KOPT-K1 (cell line): ENCODE data around the gene LAMC2.
"Not testable (repeated sequence)": the region's sequence is repeated elsewhere in the genome, so short reads cannot be mapped to it uniquely, and the experiment has no call there.

Experiments
- H3K27ac ChIP-seq: fragments of 200-600 bp; sonication (generic); 2 replicates; pipeline ENCODE4 v1.5.1; 2016; ENCODE audit warnings: antibody characterized with exemption, mild to moderate bottlenecking, low read depth, low read length; ENCODE audit not compliant: poor library complexity, severe bottlenecking
- H3K36me3 ChIP-seq: fragments of 200-600 bp; sonication (generic); 2 replicates; pipeline ENCODE4 v1.5.1; 2017; ENCODE audit warnings: antibody characterized with exemption, mild to moderate bottlenecking, low read length, moderate library complexity; ENCODE audit not compliant: insufficient read depth
- H3K9me3 ChIP-seq: fragments of 200-600 bp; sonication (generic); 2 replicates; pipeline ENCODE4 v1.5.1; 2017; ENCODE audit warnings: antibody characterized with exemption, low read length, mild to moderate bottlenecking; ENCODE audit not compliant: insufficient read depth, poor library complexity, severe bottlenecking

Gene LAMC2

GRCh38 chr1:183234660-183235476, 48.8 kb downstream of the LAMC2 start:
- no peak overlapping the region for H3K27ac ChIP-seq
- H3K36me3 ChIP-seq = no peaks in the 10 kb centered on the region
- no peaks in the 10 kb centered on the region for H3K9me3 ChIP-seq

GRCh38 chr1:183235503-183235902, 49.4 kb downstream of the LAMC2 start:
- no peaks in the 10 kb centered on the region for H3K36me3 ChIP-seq
- H3K27ac ChIP-seq = no peak overlapping the region
- no peaks in the 10 kb centered on the region for H3K9me3 ChIP-seq

- H3K27ac ChIP-seq = no peak overlapping the region
- no peaks in the 10 kb centered on the region for H3K9me3 ChIP-seq
- H3K36me3 ChIP-seq = no peaks in the 10 kb centered on the region
Observed at GRCh38 chr1:183236158-183236725, 50.2 kb downstream of the LAMC2 start.

DNA sequence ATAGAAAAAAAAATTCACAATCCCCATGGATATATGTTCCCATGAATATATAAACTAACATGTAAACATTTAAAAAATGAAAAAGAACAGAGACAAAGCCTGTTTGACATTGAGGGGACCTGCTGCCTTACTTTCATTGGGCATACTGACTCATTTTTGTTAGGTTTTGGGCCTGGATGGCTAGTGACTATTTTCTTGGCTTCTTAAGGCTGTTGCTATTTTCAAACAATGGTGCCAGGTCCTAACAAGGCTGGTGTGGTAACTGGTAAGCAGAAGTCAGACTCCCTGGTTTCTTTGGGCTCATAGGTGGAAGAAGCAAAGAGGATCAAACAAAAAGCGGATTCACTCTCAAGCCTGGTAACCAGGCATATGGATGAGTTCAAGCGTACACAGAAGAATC, 51.0 kb downstream of the LAMC2 start:
- Histone ChIP-seq H3K9me3 (no peaks in the 10 kb centered on the region), H3K27ac (no peak overlapping the region), H3K36me3 (no peaks in the 10 kb centered on the region)

- Histone ChIP-seq H3K27ac (no peak overlapping the region), H3K9me3 (no peaks in the 10 kb centered on the region)
Observed at GRCh38 chr1:183238071-183238470, 52.0 kb downstream of the LAMC2 start.

DNA sequence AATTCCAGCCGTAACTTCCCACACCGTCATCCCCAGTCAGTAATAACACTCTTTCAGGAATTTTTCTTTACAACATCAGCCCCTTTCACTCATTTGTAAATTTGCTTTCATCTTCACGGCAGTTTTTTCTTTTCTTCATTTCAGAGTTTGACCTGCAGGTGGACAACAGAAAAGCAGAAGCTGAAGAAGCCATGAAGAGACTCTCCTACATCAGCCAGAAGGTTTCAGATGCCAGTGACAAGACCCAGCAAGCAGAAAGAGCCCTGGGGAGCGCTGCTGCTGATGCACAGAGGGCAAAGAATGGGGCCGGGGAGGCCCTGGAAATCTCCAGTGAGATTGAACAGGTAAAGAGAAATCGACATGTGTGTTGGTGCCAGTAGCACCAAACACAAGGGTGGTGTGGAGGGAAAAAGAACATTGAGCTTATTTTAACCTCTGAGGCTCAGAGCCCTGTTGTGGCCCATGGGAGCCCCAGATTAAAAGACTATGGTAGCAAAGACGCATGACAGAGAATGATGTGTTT, 53.2 kb downstream of the LAMC2 start:
- no peak overlapping the region for H3K27ac ChIP-seq

More at GRCh38 chr1:183238071-183238470, 52.0 kb downstream of the LAMC2 start:
- H3K36me3 ChIP-seq = no peaks in the 10 kb centered on the region

GRCh38 chr1:183239793-183240525, 53.9 kb downstream of the LAMC2 start:
- no peak overlapping the region for H3K27ac ChIP-seq
- no peaks in the 10 kb centered on the region for H3K9me3 ChIP-seq
- H3K36me3 ChIP-seq = no peaks in the 10 kb centered on the region

More for the DNA sequence above, 53.2 kb downstream of the LAMC2 start:
- Histone ChIP-seq H3K9me3 (no peaks in the 10 kb centered on the region), H3K36me3 (no peaks in the 10 kb centered on the region)

GRCh38 chr1:183240526-183240825, 54.4 kb downstream of the LAMC2 start:
- Histone ChIP-seq H3K27ac (no peak overlapping the region), H3K9me3 (no peaks in the 10 kb centered on the region), H3K36me3 (no peaks in the 10 kb centered on the region)

GRCh38 chr1:183240853-183241252, 54.8 kb downstream of the LAMC2 start:
- not testable (repeated sequence) for H3K27ac ChIP-seq, H3K36me3 ChIP-seq, H3K9me3 ChIP-seq

- H3K36me3 ChIP-seq = no peaks in the 10 kb centered on the region
- H3K9me3 ChIP-seq = no peaks in the 10 kb centered on the region
- H3K27ac ChIP-seq = no peak overlapping the region
Observed at GRCh38 chr1:183241471-183241870, 55.4 kb downstream of the LAMC2 start.

DNA sequence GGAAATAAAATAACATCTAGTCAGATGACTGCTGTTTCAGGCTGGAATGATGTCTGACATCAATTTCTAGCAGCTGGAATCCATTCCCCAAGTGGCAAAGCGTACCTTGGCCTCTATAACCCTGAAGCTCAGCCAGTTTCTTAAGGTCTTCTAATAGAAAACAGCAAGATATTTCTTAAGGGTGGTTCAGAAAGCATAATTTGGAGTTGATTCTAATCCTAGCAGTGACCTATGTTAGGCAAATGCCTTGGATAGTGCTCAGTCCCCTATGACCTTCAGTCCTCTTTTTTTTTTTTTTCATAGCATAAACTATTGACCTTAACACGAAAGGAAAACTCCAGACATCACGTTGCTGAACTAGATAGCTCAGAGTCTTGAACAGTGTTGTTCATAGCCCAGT, 56.5 kb downstream of the LAMC2 start:
- Histone ChIP-seq H3K27ac (no peak overlapping the region), H3K36me3 (no peaks in the 10 kb centered on the region), H3K9me3 (no peaks in the 10 kb centered on the region)

DNA sequence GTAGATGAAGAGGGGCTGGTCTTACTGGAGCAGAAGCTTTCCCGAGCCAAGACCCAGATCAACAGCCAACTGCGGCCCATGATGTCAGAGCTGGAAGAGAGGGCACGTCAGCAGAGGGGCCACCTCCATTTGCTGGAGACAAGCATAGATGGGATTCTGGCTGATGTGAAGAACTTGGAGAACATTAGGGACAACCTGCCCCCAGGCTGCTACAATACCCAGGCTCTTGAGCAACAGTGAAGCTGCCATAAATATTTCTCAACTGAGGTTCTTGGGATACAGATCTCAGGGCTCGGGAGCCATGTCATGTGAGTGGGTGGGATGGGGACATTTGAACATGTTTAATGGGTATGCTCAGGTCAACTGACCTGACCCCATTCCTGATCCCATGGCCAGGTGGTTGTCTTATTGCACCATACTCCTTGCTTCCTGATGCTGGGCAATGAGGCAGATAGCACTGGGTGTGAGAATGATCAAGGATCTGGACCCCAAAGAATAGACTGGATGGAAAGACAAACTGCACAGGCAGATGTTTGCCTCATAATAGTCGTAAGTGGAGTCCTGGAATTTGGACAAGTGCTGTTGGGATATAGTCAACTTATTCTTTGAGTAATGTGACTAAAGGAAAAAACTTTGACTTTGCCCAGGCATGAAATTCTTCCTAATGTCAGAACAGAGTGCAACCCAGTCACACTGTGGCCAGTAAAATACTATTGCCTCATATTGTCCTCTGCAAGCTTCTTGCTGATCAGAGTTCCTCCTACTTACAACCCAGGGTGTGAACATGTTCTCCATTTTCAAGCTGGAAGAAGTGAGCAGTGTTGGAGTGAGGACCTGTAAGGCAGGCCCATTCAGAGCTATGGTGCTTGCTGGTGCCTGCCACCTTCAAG, 57.3 kb downstream of the LAMC2 start:
- H3K27ac ChIP-seq = no peak overlapping the region

GRCh38 chr1:183244466-183244865, 58.4 kb downstream of the LAMC2 start:
- Histone ChIP-seq H3K9me3 (no peaks in the 10 kb centered on the region), H3K27ac (no peak overlapping the region), H3K36me3 (no peaks in the 10 kb centered on the region)

More for the DNA sequence above, 57.3 kb downstream of the LAMC2 start:
- H3K36me3 ChIP-seq = no peaks in the 10 kb centered on the region
- H3K9me3 ChIP-seq = no peaks in the 10 kb centered on the region

GRCh38 chr1:183245357-183245756, 59.3 kb downstream of the LAMC2 start:
- no peak overlapping the region for H3K27ac ChIP-seq
- H3K9me3 ChIP-seq = no peaks in the 10 kb centered on the region
- H3K36me3 ChIP-seq = no peaks in the 10 kb centered on the region
